Measurements from ENCODE around the gene FAM50A.

DNA sequence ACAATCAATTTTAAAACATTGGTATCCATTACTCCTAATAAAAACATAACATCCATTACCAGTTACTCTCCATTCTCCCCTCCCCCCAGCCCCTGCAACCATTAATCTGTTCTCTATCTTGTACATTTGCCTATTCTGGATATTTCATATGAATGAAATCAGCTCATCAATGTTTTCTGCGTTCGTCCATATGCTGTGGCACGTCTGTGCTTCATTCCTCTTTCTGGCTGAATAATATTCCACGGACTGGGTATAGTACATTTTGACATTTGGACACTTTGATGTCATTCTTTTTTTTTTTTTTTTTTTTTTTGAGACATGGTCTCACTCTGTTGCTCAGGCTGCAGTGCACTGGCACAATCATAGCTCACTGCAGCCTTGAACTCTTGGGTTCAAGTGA lies 40.1 kb upstream of the FAM50A start:
- TF ChIP-seq REST (IDR thresholded peaks at IDR 0.05; ENCODE audit: insufficient read depth in 1 of 2, low read depth in 2 of 2, low read length in 2 of 2) (no peak), POLR2AphosphoS5 (IDR thresholded peaks at IDR 0.05; ENCODE audit: low read depth, low read length) (no peak), TAF1 (IDR thresholded peaks at IDR 0.05; ENCODE audit: borderline replicate concordance, insufficient read depth, low read length) (no peak), SIN3A (IDR thresholded peaks at IDR 0.05; ENCODE audit: borderline replicate concordance, insufficient read depth, low read length) (no peak)
